VCaP (cell line): ENCODE measurements around the gene KCNJ8.

Source experiments
- H3K27ac ChIP-seq: fragments of 450-650 bp; 2 replicates; pipeline ENCODE4 v1.5.1; 2017
- CTCF ChIP-seq: fragments of 450-650 bp; conservative IDR thresholded peaks from 2 replicates; pipeline ENCODE4 v1.5.1; 2017; ENCODE audit warnings: mild to moderate bottlenecking, moderate library complexity

The KCNJ8 gene

GRCh38 chr12:21764950-21765349 is 9.6 kb downstream of the KCNJ8 start:
- TF ChIP-seq CTCF = no peak
- no peak overlapping the region for H3K27ac ChIP-seq

- TF ChIP-seq CTCF = no peak
- no peak overlapping the region for H3K27ac ChIP-seq
Measured at GRCh38 chr12:21764065-21764464, 10.4 kb downstream of the KCNJ8 start.

- TF ChIP-seq CTCF = no peak
Measured at GRCh38 chr12:21763531-21763930, 11.0 kb downstream of the KCNJ8 start.

GRCh38 chr12:21759737-21760136 is 14.8 kb downstream of the KCNJ8 start:
- no peak for TF ChIP-seq CTCF
- no peak overlapping the region for H3K27ac ChIP-seq

More at GRCh38 chr12:21763531-21763930, 11.0 kb downstream of the KCNJ8 start:
- no peak overlapping the region for H3K27ac ChIP-seq

- H3K27ac ChIP-seq = no peak overlapping the region
- TF ChIP-seq CTCF = no peak
Measured at GRCh38 chr12:21757735-21758134, 16.8 kb downstream of the KCNJ8 start.

GRCh38 chr12:21756699-21757098 is 17.8 kb downstream of the KCNJ8 start:
- H3K27ac ChIP-seq = no peak overlapping the region
- no peak for TF ChIP-seq CTCF

GRCh38 chr12:21751517-21751916 is 23.0 kb downstream of the KCNJ8 start:
- no peak overlapping the region for H3K27ac ChIP-seq
- TF ChIP-seq CTCF = no peak

GRCh38 chr12:21745258-21745657 is 29.2 kb downstream of the KCNJ8 start:
- H3K27ac ChIP-seq = no peak overlapping the region
- TF ChIP-seq CTCF = no peak
